ENCODE data around the gene DDX10.

GRCh38 chr11:108663154-108663877, 1.6 kb upstream of the DDX10 start:
- TF ChIP-seq GABPA (IDR thresholded peaks at IDR 0.05; ENCODE audit: borderline replicate concordance, insufficient read depth, low read length) (no peak), MAFK (IDR thresholded peaks at IDR 0.05; ENCODE audit: low read depth, low read length) (no peak), SIRT6 (IDR thresholded peaks at IDR 0.05; ENCODE audit: low read length) (no peak)
- TF ChIP-seq, protein P1, sequence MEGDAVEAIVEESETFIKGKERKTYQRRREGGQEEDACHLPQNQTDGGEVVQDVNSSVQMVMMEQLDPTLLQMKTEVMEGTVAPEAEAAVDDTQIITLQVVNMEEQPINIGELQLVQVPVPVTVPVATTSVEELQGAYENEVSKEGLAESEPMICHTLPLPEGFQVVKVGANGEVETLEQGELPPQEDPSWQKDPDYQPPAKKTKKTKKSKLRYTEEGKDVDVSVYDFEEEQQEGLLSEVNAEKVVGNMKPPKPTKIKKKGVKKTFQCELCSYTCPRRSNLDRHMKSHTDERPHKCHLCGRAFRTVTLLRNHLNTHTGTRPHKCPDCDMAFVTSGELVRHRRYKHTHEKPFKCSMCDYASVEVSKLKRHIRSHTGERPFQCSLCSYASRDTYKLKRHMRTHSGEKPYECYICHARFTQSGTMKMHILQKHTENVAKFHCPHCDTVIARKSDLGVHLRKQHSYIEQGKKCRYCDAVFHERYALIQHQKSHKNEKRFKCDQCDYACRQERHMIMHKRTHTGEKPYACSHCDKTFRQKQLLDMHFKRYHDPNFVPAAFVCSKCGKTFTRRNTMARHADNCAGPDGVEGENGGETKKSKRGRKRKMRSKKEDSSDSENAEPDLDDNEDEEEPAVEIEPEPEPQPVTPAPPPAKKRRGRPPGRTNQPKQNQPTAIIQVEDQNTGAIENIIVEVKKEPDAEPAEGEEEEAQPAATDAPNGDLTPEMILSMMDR (IDR thresholded peaks at IDR 0.05; ENCODE audit: control extremely low read depth in 1 of 3, insufficient read depth in 1 of 3, low read depth in 1 of 3, low read length in 3 of 3) = no peak

Measured in H1 (cell line).